Kidney tubule cell (primary cell): Measurements from ENCODE around the gene CUL2.
"Not testable (repeated sequence)": the region's sequence is repeated elsewhere in the genome, so short reads cannot be mapped to it uniquely, and the experiment has no call there.

Experiments
- DNase-seq: peaks from one replicate; pipeline ENCODE4 v3.0.0-alpha.2; 2018; ENCODE audit warnings: low spot score

The CUL2 gene

GRCh38 chr10:35019041-35020024, 70.8 kb downstream of the CUL2 start:
- DNase-seq: no peak

DNA sequence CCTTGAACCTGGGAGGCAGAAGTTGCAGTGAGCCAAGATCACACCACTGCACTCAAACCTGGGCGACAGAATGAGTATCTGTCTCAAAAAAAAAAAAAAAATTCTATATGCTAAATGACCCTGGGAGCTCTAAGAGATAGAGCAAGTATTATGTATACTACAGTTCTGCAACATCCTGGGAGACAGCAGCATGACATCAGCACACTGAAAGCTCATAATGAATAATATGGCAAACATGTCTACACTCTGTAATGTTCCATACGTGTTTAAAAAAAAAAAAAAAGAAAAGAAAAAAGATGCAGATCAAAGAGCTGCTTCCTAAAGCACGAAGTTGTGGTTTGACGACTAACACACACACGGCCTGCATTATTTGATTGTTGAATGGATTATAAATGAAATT, 72.5 kb downstream of the CUL2 start:
- no peak for DNase-seq

- no peak for DNase-seq
Observed at GRCh38 chr10:35015843-35016408, 74.2 kb downstream of the CUL2 start.

DNA sequence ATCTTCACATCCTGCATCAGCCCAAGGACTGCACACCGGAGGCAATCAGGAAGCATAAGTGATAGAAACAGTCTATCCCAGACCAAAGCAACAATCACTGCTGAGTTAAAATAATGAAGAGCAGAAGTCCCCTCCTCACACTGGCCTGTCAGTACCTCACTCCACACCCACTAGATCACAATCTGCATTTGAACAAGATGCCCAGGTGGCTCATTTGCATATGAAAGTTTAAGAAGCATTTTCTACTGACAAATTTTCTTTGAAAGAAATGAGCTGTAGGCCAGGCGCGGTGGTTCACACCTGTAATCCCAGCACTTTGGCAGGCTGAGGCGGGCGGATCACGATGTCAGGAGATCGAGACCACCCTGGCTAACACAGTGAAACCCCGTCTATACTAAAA, 77.4 kb downstream of the CUL2 start:
- DNase-seq: no peak

GRCh38 chr10:35011771-35012191, 78.4 kb downstream of the CUL2 start:
- peak; percentile 49 for DNase-seq

GRCh38 chr10:35007858-35008301, 82.3 kb downstream of the CUL2 start:
- DNase-seq: peak; percentile 40

DNA sequence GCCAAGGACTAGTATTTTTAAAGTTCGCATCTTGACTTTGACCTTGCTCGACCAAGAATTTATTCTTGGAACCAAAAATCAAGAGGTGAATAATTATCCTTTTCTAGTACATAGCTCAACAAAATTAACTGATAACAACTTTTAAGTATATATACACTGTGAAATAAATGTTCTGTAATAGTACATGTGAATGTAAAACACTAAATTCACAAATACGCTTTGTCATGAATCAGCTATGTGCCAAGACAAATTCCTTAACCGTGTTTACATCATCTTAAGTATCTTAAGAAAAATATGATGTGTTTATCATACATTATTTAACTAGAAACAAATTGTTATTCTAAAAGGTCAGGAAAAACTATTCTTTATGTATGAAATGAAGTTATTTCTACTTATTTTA, 83.3 kb downstream of the CUL2 start:
- no peak for DNase-seq

GRCh38 chr10:35005868-35006267, 84.3 kb downstream of the CUL2 start:
- peak; percentile 60 for DNase-seq

DNA sequence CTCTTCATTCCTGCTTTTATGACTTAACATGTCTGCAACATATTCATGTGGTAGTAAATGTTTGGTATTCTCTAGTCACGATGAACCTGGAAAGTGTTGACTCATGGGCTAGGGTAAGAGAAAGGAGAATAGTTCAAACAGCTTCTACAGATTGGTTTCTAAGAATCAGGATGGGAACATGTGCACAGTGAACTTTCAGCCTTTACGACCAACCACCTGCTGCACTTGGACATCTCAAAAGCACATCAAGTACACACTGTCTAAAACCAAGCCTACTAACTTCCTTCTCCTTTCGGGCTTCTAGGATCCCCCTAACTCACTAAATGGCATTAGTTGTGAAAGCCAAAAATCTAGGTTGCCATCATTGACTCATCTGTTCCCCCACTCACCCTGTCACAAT, 85.5 kb downstream of the CUL2 start:
- DNase-seq: no peak

- DNase-seq: no peak
Observed at GRCh38 chr10:35003906-35004305, 86.2 kb downstream of the CUL2 start.

GRCh38 chr10:35000936-35001335, 89.2 kb downstream of the CUL2 start:
- no peak for DNase-seq

DNA sequence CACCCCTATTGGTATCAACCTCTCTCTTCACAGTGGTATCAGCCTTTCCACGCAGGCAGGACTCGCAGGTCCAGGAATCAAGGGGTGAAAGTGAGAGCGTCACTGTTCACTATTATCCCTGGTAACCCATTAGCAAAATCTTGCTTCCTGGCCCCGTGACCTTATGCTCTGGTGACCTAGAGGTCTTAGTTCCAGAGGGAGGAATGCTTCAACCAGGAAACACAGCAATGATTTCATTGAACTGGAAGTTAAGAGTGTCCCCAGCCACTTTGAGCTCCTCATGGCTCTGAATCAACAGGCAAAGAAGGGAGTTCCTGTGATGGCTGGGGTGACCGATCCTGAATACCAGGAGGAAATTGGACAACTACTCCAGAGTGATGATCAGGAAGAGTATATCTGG, 90.6 kb downstream of the CUL2 start:
- peak; percentile 33 for DNase-seq

GRCh38 chr10:34998940-34999339, 91.2 kb downstream of the CUL2 start:
- DNase-seq: no peak

- no peak for DNase-seq
Observed at GRCh38 chr10:34996843-34997242, 93.3 kb downstream of the CUL2 start.

DNA sequence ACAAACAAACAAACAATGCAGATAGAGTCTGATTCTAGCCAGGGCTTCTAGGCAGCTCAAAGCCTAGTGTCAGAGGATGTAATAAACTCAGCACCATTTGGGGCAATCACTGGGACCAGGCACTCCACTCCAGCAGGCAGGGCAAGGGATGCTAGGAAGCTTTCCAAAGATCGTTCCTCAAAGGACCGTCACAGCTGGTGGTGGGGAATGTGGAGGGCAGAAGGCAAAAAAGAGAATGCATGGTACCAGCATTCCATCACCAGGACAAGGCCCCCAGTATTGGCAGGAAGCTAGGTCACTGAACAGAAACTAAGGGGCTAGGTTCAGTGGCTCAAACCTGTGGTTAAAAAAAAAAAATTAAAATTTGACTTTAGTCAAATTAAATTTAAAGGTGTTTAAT, 94.2 kb downstream of the CUL2 start:
- no peak for DNase-seq

- DNase-seq: peak; percentile 91
Observed at GRCh38 chr10:34994565-34995142, 95.5 kb downstream of the CUL2 start.

GRCh38 chr10:34993782-34994181, 96.4 kb downstream of the CUL2 start:
- no peak for DNase-seq

DNA sequence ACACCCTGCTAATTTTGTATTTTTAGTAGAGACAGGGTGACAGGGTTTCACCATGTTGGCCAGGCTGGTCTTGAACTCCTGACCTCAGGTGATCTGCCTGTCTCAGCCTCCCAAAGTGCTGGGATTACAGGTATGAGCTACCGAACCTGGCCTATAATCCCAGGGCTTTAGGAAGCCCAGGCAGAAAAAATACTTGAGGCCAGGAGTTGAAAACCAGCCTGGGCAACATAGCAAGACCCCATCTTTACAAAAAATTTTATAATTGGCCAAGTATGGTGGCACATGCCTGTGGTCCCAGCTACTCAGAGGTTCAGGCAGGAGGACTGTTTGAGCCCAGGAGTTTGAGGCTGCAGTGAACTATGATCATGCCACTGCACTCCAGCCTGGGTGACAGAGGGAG, 99.0 kb downstream of the CUL2 start:
- DNase-seq: not testable (repeated sequence)

- no peak for DNase-seq
Observed at GRCh38 chr10:34988397-34989067, 101.6 kb downstream of the CUL2 start.

DNA sequence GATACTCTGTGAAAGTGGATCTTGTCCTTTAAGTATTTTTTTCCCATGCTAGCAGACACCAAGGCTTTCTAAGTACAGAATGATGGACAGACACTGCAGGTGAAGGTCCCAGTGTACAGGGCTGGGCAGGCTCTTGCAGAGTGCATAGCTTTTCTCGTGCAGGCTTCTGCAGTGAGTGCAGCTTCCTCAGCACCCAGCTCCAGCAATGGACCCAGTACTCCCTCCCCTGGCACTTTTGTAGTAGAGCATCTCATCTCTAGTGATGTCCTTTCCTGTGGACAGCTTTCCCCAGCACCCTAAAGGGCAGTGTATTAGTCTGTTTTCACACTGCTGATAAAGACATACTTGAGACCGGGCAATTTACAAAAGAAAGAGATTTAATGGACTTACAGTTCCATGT, 104.3 kb downstream of the CUL2 start:
- DNase-seq: peak; percentile 38

DNA sequence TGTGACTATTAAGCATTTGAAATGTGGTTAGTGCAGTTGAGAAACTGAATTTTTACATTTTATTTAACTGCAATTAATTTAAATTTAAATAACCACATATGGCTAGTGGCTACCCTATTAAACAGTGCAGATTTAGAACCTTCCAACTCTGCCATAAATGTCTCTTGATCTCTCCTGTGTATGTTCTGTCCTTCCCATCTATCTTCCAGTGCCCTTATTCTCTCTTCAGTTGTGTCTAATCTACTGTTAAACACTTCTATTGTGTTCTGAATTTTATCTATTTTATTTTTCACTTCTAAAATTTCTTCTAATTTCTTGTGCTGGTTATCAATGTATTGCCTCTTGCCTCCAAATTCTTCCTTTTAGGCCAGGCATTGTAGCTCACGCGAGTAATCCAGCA, 105.0 kb downstream of the CUL2 start:
- no peak for DNase-seq

- DNase-seq: no peak
Observed at GRCh38 chr10:34981844-34982243, 108.3 kb downstream of the CUL2 start.
